ENCODE results near the gene TAS2R40.
"Not testable (repeated sequence)": the region's sequence is repeated elsewhere in the genome, so short reads cannot be mapped to it uniquely, and the experiment has no call there.

Gene TAS2R40
- 0 to 0.07 (median 0) reads per million in 18 experiments for total RNA-seq

GRCh38 chr7:143221737-143222136 lies at the start of gene TAS2R40:
Gene TAS2R40, plus strand, starts transcription at chr7:143222037. Its CDS starts 42 bp downstream, at chr7:143222079.
- no peak for DNase-seq

- DNase-seq = no peak
These were observed 49.5 kb upstream of the TAS2R40 start for GRCh38 chr7:143172354-143172753.

DNA sequence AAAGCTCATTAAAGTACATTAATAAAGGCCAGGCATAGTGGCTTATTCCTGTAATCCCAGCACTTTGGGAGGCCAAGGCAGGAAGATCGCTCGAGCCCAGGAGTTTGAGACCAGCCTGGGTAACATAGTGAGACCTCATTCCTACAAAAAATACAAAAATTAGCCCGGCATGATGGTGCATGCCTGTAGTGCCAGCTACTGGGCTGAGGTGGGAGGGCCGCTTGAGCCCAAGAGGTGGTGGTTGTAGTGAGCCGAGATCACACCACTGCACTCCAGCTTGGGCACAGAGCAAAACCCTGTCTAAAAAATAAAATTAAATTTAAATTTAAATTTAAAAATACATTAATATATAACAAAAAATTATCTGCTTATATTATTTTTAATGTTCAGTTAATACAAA lies 45.7 kb upstream of the TAS2R40 start:
- DNase-seq = no peak

DNA sequence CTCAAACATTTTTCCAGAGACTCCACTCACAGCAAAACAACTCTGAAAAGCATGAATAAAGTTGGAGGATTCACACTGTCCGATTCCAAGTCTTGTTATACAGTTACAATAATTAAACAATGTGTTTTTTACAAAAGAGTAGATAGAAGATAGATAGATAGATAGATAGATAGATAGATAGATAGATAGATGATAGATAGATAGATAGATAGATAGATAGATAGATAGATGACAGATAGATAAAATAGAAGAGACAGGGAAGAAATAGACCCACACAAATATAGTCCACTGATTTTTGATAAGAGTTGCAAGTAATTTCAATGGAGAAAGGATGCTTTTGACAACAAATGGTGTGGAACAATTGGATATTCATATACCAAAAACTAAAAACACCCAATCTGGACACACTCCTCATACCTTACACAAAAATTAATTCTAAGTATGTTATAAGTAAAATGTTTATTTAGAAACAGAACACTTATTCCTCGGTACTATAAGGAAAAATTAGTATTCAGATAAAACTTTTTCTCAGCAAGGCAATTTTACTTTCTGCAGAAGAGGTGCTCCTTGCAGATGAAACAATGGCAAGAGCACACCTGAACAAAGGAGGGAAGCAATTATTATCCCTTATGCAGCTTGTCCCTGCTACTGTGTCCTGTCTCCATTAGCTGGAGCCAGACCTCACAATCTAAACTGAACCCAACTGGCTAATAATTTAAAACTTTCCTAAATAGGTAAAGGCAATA lies 44.3 kb upstream of the TAS2R40 start:
- no peak for DNase-seq

DNA sequence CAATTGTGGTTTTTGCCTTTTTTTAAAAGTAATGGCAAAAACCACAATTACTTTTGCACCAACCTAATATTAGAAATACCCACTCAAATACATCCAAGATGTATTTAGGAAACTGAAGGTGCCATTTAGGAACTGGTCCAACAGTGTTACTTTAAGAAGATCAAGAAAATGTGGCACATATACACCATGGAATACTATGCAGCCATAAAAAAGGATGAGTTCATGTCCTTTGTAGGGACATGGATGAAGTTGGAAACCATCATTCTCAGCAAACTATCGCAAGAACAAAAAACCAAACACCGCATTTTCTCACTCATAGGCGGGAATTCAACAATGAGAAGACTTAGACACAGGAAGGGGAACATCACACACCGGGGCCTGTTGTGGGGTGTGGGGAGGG lies 41.1 kb upstream of the TAS2R40 start:
- not testable (repeated sequence) for DNase-seq

DNA sequence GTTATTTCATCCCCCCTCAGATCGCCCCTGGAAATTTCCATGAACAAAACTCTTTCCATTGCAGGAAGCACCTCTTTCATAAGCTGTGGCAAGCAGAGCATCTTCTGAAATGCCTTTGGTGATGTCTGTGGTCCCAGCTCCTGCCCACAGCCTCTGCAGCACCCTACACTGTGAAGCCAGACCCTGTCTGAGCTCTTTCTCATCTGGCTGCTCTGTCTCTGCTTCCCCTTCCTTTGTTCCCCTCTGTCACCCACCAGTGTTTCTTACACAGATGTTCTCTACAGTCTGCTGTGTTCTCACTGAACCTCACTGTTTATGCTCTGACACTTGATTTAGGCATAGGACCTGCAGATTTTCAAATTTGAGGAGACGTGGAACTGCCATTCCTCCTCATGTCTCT lies 40.5 kb upstream of the TAS2R40 start:
- no peak for DNase-seq

DNA sequence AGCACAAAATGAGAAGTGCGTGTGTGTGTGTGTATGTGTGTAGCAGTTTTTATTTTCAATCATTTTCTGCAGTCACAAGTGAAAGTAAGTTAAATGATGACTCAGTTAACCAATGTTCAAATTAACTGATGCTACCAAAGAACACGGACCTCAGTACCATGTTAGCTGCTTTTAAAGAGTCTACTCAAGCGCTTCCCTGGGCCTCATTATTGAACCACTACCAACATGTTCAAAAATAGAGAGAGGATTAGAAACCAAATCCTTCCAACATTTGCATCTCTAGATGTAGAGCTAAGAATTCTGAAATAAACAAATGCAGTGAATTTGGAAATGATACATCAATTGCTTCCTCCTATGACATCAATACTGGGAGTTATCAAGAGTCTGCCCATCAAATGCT lies 38.8 kb upstream of the TAS2R40 start, which contains the start of gene TAS2R39:
TSS of gene TAS2R39 (plus strand) at position 396 of the 400 bp plus-strand sequence. CDS start at position 396, 0 bp downstream.
- DNase-seq = no peak

GRCh38 chr7:143185551-143185950 lies 36.3 kb upstream of the TAS2R40 start:
- DNase-seq = no peak

GRCh38 chr7:143188994-143189393 lies 32.8 kb upstream of the TAS2R40 start:
- no peak for DNase-seq

DNA sequence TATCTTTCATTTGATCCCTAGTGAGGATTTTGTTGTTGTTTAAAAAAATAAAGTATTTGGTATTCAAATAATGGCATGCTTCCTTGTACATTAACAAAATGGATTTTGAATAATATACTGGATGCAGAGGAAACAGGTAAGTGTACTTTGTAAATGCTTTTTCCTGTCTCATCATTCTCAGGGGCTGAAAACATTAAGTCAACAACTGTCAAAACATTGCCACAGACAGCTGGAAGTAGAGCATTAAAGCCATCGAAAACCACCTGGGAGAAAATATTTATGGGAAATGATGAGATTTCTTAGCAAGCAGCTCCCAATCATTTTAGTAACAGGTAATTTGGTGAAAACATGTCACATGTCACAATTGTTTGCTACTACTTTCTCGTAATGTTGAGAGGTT lies 28.0 kb upstream of the TAS2R40 start:
- no peak for DNase-seq

DNA sequence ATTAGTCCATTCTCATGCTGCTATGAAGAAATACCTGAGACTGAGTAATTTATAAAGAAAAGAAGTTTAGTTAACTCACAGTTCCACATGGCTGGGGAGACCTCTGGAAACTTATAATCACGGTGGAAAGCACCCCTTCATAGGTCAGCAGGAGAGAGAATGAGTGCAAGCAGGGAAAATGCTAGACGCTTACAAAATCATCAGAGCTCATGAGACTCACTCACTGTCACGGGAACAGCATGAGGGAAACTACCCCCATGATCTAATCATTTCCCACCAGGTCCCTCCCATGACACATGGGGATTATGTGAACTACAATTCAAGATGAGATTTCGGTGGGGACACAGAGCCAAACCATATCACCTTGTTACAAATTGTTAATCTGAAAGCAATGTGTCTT lies 22.8 kb upstream of the TAS2R40 start:
- DNase-seq = peak; percentile 33 to 57

DNA sequence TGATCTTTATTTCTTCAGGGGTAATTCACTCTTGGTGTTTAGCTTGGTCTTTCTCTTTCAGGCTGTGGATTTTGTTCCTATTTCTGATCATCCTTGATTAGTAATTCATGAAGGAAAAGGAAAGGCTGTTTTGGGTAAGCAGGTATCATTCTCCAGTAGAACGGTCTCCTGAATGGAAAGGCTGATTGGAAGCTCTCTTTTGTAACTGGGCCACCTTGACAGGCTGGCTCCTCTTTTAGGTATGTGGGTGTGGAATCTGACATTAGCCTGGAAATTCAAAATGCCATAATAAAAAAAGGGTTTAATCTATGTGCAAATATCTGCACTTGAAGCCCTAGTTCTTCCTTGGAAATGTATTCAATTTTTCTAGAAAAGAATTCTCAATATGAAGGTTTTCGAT lies 19.7 kb upstream of the TAS2R40 start:
- DNase-seq = no peak

DNA sequence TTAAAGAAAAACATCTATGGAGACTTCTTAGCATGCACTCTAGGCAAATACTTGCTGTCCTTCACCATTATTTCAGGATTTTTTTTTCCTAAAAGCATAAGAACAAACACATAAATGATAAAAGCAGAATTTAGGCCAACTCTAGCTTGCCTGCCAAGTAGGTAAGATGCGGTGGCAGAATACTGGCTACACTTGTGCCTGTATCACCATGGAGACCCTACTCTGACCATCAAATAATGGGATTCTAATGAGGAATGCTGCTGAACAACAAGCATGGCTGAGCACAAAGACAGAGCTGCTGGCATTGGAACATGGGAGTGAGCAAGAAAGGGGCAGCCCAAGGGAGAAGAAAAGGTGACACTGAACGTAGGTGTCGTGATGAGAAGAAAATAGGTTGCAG lies 18.5 kb upstream of the TAS2R40 start:
- no peak for DNase-seq

GRCh38 chr7:143205560-143206293 lies 16.1 kb upstream of the TAS2R40 start:
- DNase-seq = peak; percentile 95 to 97

DNA sequence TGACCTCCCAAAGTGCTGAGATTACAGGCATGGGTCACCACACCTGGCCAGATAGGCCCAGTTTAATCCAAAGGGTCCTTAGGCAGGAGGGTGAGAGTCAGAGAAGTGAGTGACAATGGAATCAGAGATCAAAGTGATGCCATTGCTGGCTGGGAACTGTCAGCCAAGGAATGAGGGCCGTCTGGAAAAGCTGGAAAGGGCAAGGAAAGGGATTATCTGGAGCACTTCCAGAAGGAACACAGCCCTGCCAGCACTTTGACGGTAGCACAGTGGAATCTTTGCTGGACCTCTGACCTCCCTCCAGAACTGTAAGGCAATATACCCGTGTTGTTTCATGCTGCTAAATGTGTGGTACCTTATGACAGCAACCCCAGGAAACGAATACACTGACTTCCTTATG lies 11.3 kb upstream of the TAS2R40 start:
- no peak for DNase-seq

- not testable (repeated sequence) for DNase-seq
These were observed 8.4 kb upstream of the TAS2R40 start for GRCh38 chr7:143213478-143213877.

DNA sequence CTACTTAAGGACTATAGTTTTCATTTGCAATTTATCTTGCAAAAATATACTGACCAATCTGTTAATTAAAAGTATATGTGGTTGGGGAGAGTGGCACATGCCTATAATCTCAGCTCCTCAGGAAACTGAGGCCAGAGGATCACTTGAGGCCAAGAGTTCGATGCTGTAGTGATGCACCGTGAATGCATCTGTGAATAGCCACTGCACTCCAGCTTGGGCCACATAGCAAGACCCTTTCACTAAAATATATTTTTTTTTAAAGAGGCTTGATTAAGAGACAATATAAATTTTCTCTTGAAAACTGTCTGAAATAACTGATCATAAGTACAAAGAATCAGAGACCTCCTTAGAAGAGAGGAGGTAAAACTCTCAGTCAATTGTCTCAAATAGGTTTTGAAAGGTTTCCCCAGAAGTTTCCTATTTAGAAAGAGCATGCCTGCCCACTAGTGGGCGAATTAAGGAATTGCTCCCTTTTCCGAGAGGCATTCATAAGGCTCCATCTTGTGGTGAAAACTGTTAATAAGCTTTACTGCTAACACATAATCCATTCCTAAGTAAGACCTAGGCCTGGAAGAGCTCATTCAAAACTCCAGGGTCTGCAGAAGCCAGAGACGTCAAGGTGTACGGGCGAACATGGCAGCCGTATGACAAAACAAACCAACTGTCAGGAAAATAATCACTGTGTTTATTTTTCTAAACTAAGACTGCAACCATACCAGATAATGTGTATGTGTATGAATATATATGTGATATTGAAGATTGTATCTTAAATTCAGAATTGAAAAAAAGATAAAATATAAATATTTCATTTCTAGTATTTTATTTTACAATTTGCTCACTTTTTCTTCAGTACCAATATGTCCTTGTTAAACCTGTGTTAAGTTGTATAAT lies 6.8 kb upstream of the TAS2R40 start:
- peak; percentile 86 to 91 for DNase-seq

DNA sequence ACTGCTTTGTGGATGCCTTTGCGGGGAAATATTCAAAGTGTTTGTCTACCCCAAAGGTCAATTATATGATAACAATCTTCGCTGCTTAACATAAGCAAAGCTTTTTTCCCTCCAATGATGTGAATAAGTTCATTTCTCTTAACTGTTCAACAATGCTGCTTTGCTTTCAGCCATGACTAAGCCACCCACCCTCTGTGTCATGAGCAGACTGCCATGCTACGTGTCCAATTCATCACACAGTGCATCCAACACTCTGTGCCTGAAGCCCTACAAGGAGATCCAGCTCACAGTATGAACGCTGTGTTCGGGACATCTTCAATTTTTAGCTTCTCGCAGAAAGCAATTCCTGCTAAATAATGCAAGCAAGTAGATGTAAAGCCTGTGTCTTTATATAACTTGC lies 5.7 kb upstream of the TAS2R40 start:
- DNase-seq = peak in 1 of 2 donors; percentile 58

- DNase-seq = peak in 1 of 2 donors; percentile 52
These were observed 5.2 kb upstream of the TAS2R40 start for GRCh38 chr7:143216686-143217085.

- DNase-seq = no peak
These were observed 4.0 kb upstream of the TAS2R40 start for GRCh38 chr7:143217806-143218205.

GRCh38 chr7:143221286-143221685 lies 551 bp upstream of the TAS2R40 start:
- DNase-seq = no peak

DNA sequence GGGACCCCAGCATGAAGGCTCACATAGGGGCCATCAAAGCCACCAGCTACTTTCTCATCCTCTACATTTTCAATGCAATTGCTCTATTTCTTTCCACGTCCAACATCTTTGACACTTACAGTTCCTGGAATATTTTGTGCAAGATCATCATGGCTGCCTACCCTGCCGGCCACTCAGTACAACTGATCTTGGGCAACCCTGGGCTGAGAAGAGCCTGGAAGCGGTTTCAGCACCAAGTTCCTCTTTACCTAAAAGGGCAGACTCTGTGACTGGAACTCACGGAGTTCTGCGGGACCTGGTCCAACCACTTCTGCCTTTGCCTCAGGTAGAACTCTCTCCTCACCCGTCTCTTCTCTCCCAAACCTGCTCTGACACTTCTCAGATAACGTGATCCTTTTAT lies 945 bp downstream of the TAS2R40 start:
- DNase-seq = peak; percentile 88 to 90

DNA sequence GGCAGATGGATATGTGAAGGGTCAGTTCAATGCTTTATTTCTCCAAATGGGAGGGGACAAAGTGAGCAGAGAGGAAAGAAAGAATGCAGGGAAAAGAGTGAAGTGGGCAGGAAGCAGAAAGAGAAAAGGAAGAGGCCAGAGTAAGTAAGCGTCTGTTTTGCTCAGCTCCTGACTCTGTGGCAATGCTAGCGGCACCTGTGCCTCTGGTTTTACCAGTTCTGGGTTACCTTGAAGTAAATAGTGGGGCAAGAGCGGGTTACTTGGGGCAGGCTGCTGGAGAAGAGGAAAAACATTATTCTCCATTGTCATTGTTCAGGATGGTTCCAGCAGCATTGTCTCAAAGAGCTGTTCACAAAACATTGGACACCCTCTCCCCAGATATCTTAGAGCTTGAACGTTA lies 1.9 kb downstream of the TAS2R40 start:
- no peak for DNase-seq
